ENCODE data around the gene RNF4.
A peak's percentile ranks its signal among the peaks of the same experiment; 100 is the strongest.

RNF4 gene

DNA sequence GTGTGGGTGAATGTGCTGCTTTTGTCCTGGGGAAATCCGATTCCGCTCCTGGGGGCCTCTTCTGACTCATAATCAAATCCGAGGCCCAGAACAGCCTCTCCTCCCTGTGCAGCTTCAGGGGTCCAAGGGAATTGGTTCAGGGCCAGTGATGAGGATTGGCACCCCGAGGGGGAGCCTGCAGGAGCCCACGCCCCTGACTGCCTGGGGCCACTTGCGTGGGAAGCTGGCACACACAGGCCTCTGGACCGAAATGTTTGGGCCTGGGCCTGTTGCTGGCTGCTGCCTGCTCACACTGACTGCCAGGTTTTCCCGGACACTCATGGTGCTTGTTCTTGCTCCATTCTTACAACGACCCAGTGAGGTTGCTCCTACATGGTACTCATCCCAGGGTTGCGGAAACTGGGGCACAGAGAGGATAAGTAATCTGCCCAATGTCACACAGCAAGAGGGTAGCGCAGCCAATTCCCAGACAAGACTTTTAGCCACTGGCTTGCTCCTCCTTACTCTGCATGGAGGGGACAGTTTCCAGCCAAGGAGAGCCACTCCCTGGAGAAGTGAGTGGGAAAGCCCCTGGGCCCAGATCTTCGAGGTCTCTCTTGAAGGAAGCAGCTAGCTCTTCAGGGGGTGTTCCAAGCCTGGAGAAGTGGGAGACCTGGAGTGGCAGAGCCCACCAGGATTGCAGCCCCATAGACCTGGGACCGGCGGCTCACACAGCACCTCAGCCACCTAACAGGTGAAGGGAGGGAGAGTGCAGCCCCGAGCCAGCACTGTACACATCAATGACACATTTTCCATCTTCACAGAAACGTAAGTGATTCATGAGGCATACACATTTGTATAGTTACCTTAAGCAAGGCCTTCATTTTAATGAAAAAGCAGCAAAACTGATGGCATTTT is 29.8 kb upstream of the RNF4 start:
- no peak for DNase-seq

- DNase-seq, result peak; percentile 30 to 61 (median 52)
These were observed 27.3 kb upstream of the RNF4 start for GRCh38 chr4:2441393-2442174.

DNA sequence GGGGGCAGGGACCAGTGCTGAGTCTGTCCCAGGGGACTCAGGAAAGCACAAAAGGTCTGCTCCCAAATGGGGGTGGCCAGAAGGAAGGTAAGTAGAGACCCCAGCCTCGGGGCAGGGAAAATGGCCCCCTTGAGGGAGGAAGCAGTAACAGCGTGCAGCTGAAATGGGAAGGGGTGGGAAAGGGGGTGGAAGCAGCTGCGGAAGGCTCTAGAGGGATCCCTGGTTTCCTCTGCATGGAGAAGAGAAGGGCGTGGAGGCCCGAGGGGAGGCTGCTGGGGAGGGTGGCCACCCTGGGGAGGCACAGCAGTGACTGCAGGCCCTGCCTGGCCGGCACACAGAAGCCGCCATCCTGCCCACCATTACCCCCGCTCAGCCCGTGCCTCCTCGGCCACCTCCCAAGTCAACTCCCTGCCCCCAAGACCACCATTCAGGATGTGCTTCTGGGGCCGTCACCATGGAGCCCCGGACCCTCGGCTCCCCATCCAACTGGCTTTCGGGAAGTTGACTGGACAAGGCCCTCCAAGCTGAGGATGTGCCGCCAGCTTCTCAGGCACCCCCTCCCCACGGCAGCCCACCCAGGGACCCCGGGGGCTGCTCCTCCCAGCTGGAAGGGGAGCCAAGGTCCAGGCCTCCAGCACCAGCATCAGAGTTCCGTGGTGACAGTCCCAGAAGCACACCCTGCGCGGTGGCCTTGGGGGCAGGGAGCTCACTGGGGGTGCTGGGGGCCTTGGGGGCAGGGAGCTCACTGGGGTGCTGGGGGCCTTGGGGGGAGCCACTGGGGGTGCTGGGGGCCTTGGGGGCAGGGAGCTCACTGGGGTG is 26.5 kb upstream of the RNF4 start:
- DNase-seq, result no peak

GRCh38 chr4:2443061-2443730 is 25.7 kb upstream of the RNF4 start:
- DNase-seq, result no peak

- DNase-seq, result no peak
These were observed 24.8 kb upstream of the RNF4 start for GRCh38 chr4:2443956-2444740.

DNA sequence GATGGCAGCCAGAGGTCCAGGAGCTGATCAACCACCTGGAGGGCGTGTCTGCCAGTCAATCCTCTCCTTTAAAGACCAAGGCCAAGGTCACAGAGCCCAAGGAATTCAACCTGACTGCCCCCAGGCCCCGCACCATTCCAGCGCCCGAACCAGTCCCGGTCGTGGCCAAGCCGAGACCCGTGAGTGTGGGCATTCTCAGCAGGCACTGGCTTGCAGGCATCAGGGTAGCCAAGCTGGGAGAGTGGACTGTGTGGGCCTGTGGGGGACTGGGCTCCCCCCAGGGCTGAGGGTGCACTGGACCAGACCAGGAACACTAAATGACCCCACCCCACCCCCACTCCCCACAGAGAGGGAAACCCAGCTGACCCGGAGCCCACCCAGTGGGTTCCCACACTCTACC is 23.8 kb upstream of the RNF4 start:
- DNase-seq, result no peak

DNA sequence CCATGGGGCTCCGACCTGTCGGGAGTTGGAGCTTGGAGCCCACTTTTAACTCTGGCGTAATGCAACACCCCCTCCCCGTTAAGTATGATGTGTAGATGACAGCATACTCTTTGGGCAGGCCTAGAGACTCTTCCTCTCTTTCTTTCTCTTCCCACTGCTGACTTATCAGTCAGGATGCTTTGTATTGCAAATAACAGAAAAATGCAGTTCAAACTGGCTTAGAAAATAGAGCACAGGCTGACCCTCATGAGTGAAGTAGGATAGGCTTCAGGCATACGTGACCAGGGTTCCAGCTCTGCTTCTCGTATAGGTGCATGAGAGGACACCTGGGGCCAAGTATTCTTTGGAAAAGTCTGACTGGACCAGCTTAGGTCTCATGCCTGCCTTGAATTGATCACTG is 23.3 kb upstream of the RNF4 start:
- no peak for DNase-seq

- DNase-seq, result no peak
These were observed 22.0 kb upstream of the RNF4 start for GRCh38 chr4:2446656-2447564.

DNA sequence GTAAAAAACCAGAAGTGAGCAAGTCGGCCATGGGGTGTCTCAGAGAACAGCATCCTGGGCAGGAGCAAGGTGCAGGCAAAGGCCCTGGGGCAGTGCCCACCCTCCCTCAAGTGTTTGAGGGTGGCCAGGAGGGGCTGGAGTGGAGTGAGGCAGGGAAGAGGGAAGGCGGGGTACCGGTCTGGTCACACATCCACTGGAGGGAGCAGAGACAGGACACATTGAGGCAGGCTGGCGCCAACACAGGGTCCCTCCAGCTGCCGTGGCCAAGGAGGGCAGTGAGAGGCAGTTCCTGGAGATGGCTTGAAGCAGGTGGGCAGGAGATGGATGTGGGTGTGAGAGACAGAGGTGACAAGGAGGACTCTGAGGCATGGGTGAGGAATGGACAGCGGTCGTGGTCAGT is 20.3 kb upstream of the RNF4 start:
- no peak for DNase-seq

DNA sequence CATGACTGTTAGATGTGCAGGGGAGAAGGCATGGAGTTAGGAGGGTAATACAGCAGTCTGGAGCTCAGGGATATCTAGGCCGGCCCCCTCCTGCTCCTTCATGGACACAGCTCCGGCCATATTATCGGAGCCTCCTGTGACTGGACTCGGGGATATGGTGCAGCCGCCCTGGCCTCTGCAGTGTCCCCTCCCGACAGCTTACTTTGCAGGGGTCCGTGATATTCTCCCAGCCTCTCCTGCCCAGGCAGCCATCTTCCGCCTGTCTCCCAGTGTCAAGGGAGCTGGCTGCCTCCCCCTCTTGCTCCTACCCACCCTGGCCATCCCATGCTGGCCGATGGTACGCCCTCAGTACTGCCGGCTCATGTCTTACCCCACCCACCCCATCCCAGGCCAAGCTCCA is 19.9 kb upstream of the RNF4 start:
- DNase-seq, result no peak

GRCh38 chr4:2449511-2450392 is 19.2 kb upstream of the RNF4 start:
- DNase-seq, result no peak

DNA sequence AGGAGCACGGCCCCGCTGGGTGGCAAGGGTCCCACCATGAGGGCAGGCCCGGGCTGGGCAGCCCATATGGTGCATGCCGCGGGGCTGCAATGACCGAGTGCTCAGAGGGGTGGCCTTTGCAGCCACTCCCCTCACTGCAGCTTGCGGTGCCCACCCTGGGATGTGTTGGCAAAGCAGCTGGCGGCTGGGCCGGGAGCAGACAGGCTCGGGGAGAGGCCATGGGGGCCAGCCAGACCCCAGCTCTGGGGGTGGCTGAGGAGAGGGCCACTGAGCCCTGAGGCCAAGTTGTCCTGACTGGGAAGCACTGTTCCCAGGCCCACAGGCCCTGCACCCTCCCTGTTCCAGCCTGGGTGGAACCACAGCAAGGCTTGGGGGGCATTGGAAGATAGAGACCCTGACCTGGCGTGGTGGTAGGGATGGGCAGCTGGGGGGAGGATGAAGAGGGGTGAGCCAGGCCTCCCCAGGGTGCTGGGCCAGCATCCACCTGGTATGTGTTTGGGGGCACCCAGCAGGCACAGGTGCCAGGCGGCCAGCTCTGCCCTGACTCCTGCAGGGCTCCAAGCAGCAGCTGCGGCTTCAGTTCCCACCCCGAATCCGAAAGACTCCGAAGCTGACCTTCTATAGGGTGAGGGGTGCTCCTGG is 18.4 kb upstream of the RNF4 start:
- DNase-seq, result no peak

- no peak for DNase-seq
These were observed 17.8 kb upstream of the RNF4 start for GRCh38 chr4:2451036-2451520.

- DNase-seq, result no peak
These were observed 16.8 kb upstream of the RNF4 start for GRCh38 chr4:2451821-2452785.

DNA sequence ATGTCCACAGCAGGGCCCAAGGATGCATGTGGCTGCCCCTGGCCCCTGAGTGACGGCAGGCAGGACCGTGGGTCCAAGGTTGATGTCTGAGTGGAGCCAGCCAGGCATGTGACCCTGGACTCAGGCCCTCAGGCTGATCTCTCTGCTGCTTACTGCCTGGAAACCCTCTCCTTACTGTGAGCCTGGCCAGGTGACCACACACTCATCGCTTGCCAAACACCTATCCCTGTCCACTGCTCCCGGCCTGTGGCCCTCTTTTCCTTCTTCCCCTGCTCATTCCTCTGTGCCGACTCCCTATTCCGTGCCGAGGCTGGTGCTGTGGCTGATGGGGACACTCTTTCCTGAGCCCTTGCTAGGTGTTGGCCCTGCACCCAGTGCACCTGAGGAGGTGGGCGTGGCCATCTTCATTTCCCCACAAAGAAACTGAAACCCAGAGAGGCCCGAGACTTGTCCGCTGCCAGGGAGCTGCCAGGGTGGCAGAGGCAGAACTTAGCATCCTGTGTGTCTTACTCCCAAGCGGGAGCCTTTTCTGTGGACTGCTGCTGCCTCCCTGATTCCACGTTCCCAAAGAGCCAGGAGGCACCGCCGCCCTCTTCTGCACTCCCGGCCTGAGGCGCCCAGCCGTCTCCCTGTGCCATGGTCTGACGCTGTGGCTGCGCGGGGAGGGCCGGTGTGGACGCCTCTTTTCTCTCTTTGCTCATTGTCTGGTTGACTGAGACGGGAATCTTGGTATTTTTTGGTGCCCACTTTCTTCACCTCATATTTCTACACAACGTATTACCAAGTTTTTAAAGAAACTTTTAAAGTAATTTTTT is 11.2 kb upstream of the RNF4 start:
- no peak for DNase-seq

- DNase-seq, result no peak
These were observed 10.1 kb upstream of the RNF4 start for GRCh38 chr4:2458546-2459491.
